CD14-positive monocyte (primary cell): ENCODE measurements around the gene MYO5B. TPM values are rescaled to one million over a fixed set of nuclear protein-coding genes. Genes with fewer than 3 reads are reported as not detected.

ENCODE experiments used
- DNase-seq, 3 donors: peaks; one replicate each; pipeline ENCODE4 v3.0.0-alpha.2; 2011 to 2022
- H2AFZ ChIP-seq: 2 replicates; pipeline ENCODE4 v1.6.0; 2012; ENCODE audit warnings: mild to moderate bottlenecking, low read depth, low read length, inconsistent platforms; ENCODE audit not compliant: insufficient read depth, poor library complexity, severe bottlenecking
- H3K27ac ChIP-seq, 2 donors: 1 replicate in 1 of 2; 2 replicates in 1 of 2; pipeline ENCODE4 v1.5.1; 2012 to 2013; ENCODE audit warnings: low read length in 2 of 2, control low read depth in 1 of 2, inconsistent platforms in 1 of 2, low read depth in 1 of 2, mild to moderate bottlenecking in 1 of 2
- H3K27me3 ChIP-seq, 2 donors: one replicate each; pipeline versions ENCODE4 v1.6.0 to v1.6.1; 2011 to 2013; ENCODE audit warnings: low read length in 2 of 2; ENCODE audit not compliant: control insufficient read depth in 2 of 2, insufficient read depth in 2 of 2
- H3K36me3 ChIP-seq, 2 donors: replicated peaks in 1 of 2; 1 replicate in 1 of 2; 2 replicates in 1 of 2; pipeline versions ENCODE4 v1.5.1 to v1.6.1; 2012 to 2013; ENCODE audit warnings: low read length in 2 of 2, control low read depth in 1 of 2, inconsistent platforms in 1 of 2, mild to moderate bottlenecking in 1 of 2; ENCODE audit not compliant: insufficient read depth in 2 of 2, control insufficient read depth in 1 of 2
- H3K4me1 ChIP-seq, 2 donors: 1 replicate in 1 of 2; 2 replicates in 1 of 2; pipeline versions ENCODE4 v1.5.1 to v1.6.1; 2012 to 2013; ENCODE audit warnings: low read length in 2 of 2, control low read depth in 1 of 2, inconsistent platforms in 1 of 2, mild to moderate bottlenecking in 1 of 2, moderate library complexity in 1 of 2; ENCODE audit not compliant: insufficient read depth in 2 of 2, control insufficient read depth in 1 of 2
- H3K4me2 ChIP-seq: replicated peaks from 2 replicates; pipeline ENCODE3; 2012; ENCODE audit warnings: low read length, moderate library complexity, mild to moderate bottlenecking; ENCODE audit not compliant: poor library complexity, severe bottlenecking; ENCODE audit errors: extremely low read depth
- H3K4me3 ChIP-seq, 3 experiments: fragments of 200-600 bp in 1 of 3; sonication (generic) in 1 of 3; replicated peaks in 1 of 3; 1 replicate in 2 of 3; 2 replicates in 1 of 3; pipeline ENCODE4 v1.5.1; 2011 to 2013; ENCODE audit warnings: low read length in 3 of 3, mild to moderate bottlenecking in 3 of 3, control low read depth in 2 of 3, low read depth in 2 of 3, inconsistent platforms in 1 of 3, moderate library complexity in 1 of 3
- H3K79me2 ChIP-seq: 2 replicates; pipeline ENCODE4 v1.6.0; 2012; ENCODE audit warnings: mild to moderate bottlenecking, control low read depth, inconsistent platforms, low read length, moderate library complexity; ENCODE audit not compliant: insufficient read depth
- H3K9ac ChIP-seq: 2 replicates; pipeline ENCODE4 v1.6.0; 2017; ENCODE audit warnings: low read length, mild to moderate bottlenecking; ENCODE audit not compliant: insufficient read depth, poor library complexity, severe bottlenecking
- H3K9me3 ChIP-seq, 2 donors: replicated peaks in 1 of 2; 1 replicate in 1 of 2; 2 replicates in 1 of 2; pipeline versions ENCODE4 v1.5.1 to v1.6.1; 2012 to 2013; ENCODE audit warnings: low read length in 2 of 2, control low read depth in 1 of 2; ENCODE audit not compliant: control insufficient read depth in 1 of 2, insufficient read depth in 1 of 2
- H4K20me1 ChIP-seq: 2 replicates; pipeline ENCODE4 v1.6.0; 2012; ENCODE audit warnings: mild to moderate bottlenecking, low read length, control low read depth, moderate library complexity; ENCODE audit not compliant: insufficient read depth
- H3K27ac Mint-ChIP-seq, 7 donors: one replicate each; pipeline ENCODE4 v1.8.0; 2020; ENCODE audit warnings: mild to moderate bottlenecking in 7 of 7, mixed read lengths in 7 of 7, moderate library complexity in 6 of 7, inconsistent platforms in 2 of 7
- H3K27me3 Mint-ChIP-seq, 3 donors: one replicate each; pipeline ENCODE4 v1.8.0; 2021 to 2022; ENCODE audit warnings: low read depth in 3 of 3, mild to moderate bottlenecking in 3 of 3, mixed read lengths in 3 of 3, moderate library complexity in 3 of 3, inconsistent platforms in 1 of 3
- H3K36me3 Mint-ChIP-seq, 2 donors: one replicate each; pipeline ENCODE4 v1.8.0; 2020; ENCODE audit warnings: mixed read lengths in 2 of 2, inconsistent platforms in 1 of 2, mild to moderate bottlenecking in 1 of 2
- H3K4me1 Mint-ChIP-seq: one replicate; pipeline ENCODE4 v1.8.0; 2020; ENCODE audit warnings: mild to moderate bottlenecking, mixed read lengths
- H3K4me3 Mint-ChIP-seq, 2 donors: one replicate each; pipeline ENCODE4 v1.8.0; 2020; ENCODE audit warnings: mild to moderate bottlenecking in 2 of 2, mixed read lengths in 2 of 2, moderate library complexity in 1 of 2
- H3K9me3 Mint-ChIP-seq, 7 donors: one replicate each; pipeline ENCODE4 v1.8.0; 2020 to 2022; ENCODE audit warnings: mixed read lengths in 7 of 7, mild to moderate bottlenecking in 6 of 7, moderate library complexity in 6 of 7, inconsistent platforms in 2 of 7
- WGBS: methylation state at CpG from one replicate; pipeline ENCODE4 v1.1.5; 2013; ENCODE audit warnings: missing lambda C conversion rate; ENCODE audit not compliant: insufficient coverage; 5-methylcytosine and 5-hydroxymethylcytosine counted together
- intact Hi-C, 2 donors: fragments of 100-400 bp; cut with micrococcal nuclease; formaldehyde crosslinking; loops; one replicate each; pipeline versions ENCODE4 v1.15.0 to v1.15.1; 2023
- polyA plus RNA-seq, 3 donors: library from polyadenylated mRNA; depleted of rRNA in 1 of 3; unstranded in 2 of 3; stranded (reverse) in 1 of 3; fragments of 300-500 nt in 2 of 3; fragments of >200 nt in 1 of 3; fragmentation: Illumina TruSeq in 2 of 3; gene quantifications; 1 replicate in 2 of 3; 2 replicates in 1 of 3; pipeline ENCODE4 v1.2.3, GENCODE V29; 2012 to 2021
- TF ChIP-seq, protein P1 (sequence below): fragments of 200-600 bp; IDR thresholded peaks from one replicate; pipeline ENCODE4 v1.8.0; 2022; ENCODE audit warnings: antibody characterized with exemption, mild to moderate bottlenecking

MYO5B gene
- polyA plus RNA-seq, 3 donors = 0.04 TPM; not detected in 2

DNA sequence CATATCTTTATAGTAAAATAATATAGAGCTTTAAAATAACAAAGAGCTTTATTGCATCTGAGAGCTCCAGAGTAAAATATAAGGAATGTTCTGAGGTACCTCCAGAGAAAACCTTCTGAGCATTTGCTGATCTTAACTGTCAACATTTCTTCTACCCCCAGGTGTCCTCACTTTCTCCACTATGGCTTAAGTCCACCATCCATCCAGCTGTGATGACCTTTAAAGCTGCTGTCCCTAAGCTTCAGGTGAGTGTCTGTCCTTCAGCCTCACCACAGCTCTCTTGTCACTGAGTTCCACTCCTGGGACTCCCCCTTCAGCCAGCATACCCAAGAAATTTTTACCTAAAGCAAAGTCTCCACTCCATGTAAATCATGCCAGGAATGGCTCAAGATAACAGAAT is 137.9 kb downstream of the MYO5B start:
- H3K27me3 Mint-ChIP-seq = peaks cover 1 to 8% (median 6%) of the 10 kb centered on the region in 3 donors
- H3K4me3 Mint-ChIP-seq = no peak overlapping the region
- H4K20me1 ChIP-seq = no peaks in the 10 kb centered on the region
- TF ChIP-seq, protein P1, sequence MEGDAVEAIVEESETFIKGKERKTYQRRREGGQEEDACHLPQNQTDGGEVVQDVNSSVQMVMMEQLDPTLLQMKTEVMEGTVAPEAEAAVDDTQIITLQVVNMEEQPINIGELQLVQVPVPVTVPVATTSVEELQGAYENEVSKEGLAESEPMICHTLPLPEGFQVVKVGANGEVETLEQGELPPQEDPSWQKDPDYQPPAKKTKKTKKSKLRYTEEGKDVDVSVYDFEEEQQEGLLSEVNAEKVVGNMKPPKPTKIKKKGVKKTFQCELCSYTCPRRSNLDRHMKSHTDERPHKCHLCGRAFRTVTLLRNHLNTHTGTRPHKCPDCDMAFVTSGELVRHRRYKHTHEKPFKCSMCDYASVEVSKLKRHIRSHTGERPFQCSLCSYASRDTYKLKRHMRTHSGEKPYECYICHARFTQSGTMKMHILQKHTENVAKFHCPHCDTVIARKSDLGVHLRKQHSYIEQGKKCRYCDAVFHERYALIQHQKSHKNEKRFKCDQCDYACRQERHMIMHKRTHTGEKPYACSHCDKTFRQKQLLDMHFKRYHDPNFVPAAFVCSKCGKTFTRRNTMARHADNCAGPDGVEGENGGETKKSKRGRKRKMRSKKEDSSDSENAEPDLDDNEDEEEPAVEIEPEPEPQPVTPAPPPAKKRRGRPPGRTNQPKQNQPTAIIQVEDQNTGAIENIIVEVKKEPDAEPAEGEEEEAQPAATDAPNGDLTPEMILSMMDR = no peak
- no peaks in the 10 kb centered on the region for H3K4me1 Mint-ChIP-seq
- H3K36me3 ChIP-seq = no peaks in the 10 kb centered on the region
- H3K36me3 Mint-ChIP-seq = no peaks in the 10 kb centered on the region
- peaks cover 0 to 3% (median 2%) of the 10 kb centered on the region in 7 donors for H3K9me3 Mint-ChIP-seq
- DNase-seq = no peak
- H3K27ac ChIP-seq = no peak overlapping the region
- no peak overlapping the region for H3K4me2 ChIP-seq
- H2AFZ ChIP-seq = no peak overlapping the region
- H3K79me2 ChIP-seq = no peaks in the 10 kb centered on the region
- no peak overlapping the region for H3K27ac Mint-ChIP-seq
- H3K4me1 ChIP-seq = no peaks in the 10 kb centered on the region
- H3K9ac ChIP-seq = no peak overlapping the region
- no peak overlapping the region for H3K4me3 ChIP-seq
- intact Hi-C loops = no loop called here
- H3K9me3 ChIP-seq = no peaks in the 10 kb centered on the region
- H3K27me3 ChIP-seq = no peaks in the 10 kb centered on the region

DNA sequence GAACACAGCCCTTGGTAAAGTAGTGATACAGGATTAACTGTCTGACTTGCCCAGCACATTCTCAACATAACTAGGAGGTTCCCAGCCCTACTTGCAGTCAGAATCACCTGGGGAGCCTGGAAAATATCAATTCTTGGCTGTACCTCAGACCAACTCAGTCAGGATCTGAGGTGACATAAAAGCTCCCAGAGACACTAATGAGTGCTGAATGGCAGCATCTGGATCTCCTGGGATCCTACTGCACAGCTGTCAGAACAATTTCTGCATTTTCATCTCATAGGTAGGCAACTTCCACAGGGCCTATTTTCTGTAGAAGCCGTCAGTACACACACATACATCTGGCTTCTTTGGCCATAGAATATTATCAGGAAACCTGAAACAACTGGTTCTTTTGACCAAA is 138.8 kb downstream of the MYO5B start:
- intact Hi-C loops = no loop called here
- no peak overlapping the region for H3K4me2 ChIP-seq
- no peak overlapping the region for H3K9ac ChIP-seq
- H4K20me1 ChIP-seq = no peaks in the 10 kb centered on the region
- TF ChIP-seq, protein P1 = no peak
- Mint-ChIP-seq H3K27me3 (peaks cover 1 to 8% (median 6%) of the 10 kb centered on the region in 3 donors), H3K36me3 (no peaks in the 10 kb centered on the region), H3K9me3 (peaks cover 0 to 4% (median 2%) of the 10 kb centered on the region in 7 donors), H3K27ac (no peak overlapping the region), H3K4me3 (no peak overlapping the region), H3K4me1 (no peaks in the 10 kb centered on the region)
- no peak for DNase-seq
- no peaks in the 10 kb centered on the region for H3K27me3 ChIP-seq
- WGBS = 100% methylated on average over 1 of the region's 1 CpG
- no peak overlapping the region for H3K4me3 ChIP-seq
- H3K4me1 ChIP-seq = no peaks in the 10 kb centered on the region
- H3K36me3 ChIP-seq = no peaks in the 10 kb centered on the region
- no peaks in the 10 kb centered on the region for H3K9me3 ChIP-seq
- H2AFZ ChIP-seq = no peak overlapping the region
- H3K79me2 ChIP-seq = no peaks in the 10 kb centered on the region
- H3K27ac ChIP-seq = no peak overlapping the region
